IPS-15b (cell line): ENCODE results near the gene PYGO1.
A peak's percentile ranks its signal among the peaks of the same experiment; 100 is the strongest.

ENCODE experiments used
- H3K27me3 ChIP-seq: one replicate; pipeline ENCODE4 v1.6.1; 2013; ENCODE audit warnings: low read length; ENCODE audit not compliant: control insufficient read depth, insufficient read depth
- H3K36me3 ChIP-seq: one replicate; pipeline ENCODE4 v1.6.1; 2013; ENCODE audit warnings: low read length; ENCODE audit not compliant: control insufficient read depth, insufficient read depth
- H3K4me1 ChIP-seq: one replicate; pipeline ENCODE4 v1.6.1; 2013; ENCODE audit warnings: mild to moderate bottlenecking, low read length; ENCODE audit not compliant: control insufficient read depth, insufficient read depth
- H3K4me3 ChIP-seq: one replicate; pipeline ENCODE4 v1.5.1; 2013; ENCODE audit warnings: low read depth, low read length
- H3K9ac ChIP-seq: one replicate; pipeline ENCODE4 v1.6.1; 2013; ENCODE audit warnings: low read depth, mild to moderate bottlenecking, low read length
- H3K9me3 ChIP-seq: one replicate; pipeline ENCODE4 v1.6.1; 2013; ENCODE audit warnings: mild to moderate bottlenecking, low read length; ENCODE audit not compliant: control insufficient read depth, insufficient read depth

The PYGO1 gene, protein sequence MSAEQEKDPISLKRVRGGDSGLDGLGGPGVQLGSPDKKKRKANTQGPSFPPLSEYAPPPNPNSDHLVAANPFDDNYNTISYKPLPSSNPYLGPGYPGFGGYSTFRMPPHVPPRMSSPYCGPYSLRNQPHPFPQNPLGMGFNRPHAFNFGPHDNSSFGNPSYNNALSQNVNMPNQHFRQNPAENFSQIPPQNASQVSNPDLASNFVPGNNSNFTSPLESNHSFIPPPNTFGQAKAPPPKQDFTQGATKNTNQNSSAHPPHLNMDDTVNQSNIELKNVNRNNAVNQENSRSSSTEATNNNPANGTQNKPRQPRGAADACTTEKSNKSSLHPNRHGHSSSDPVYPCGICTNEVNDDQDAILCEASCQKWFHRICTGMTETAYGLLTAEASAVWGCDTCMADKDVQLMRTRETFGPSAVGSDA

GRCh38 chr15:55588070-55588814, at the start of gene PYGO1:
TSS of gene PYGO1 (minus strand) at chr15:55588345. CDS start at chr15:55587883, 462 bp downstream.
- Histone ChIP-seq H3K9ac (peak within 1 kb of the TSS; percentile 10), H3K4me3 (peak within 1 kb of the TSS; percentile 54), H3K36me3 (no peaks in the 10 kb centered on the region), H3K27me3 (peaks cover 63% of the 10 kb centered on the region), H3K4me1 (no peaks in the 10 kb centered on the region), H3K9me3 (no peaks in the 10 kb centered on the region)

- Histone ChIP-seq H3K4me3 (no peak overlapping the region), H3K36me3 (no peaks in the 10 kb centered on the region), H3K4me1 (no peaks in the 10 kb centered on the region), H3K9me3 (no peaks in the 10 kb centered on the region), H3K27me3 (no peaks in the 10 kb centered on the region), H3K9ac (no peak overlapping the region)
Observed at GRCh38 chr15:55637086-55637485, 48.9 kb upstream of the PYGO1 start.

GRCh38 chr15:55633731-55634130, 45.6 kb upstream of the PYGO1 start:
- H3K4me3 ChIP-seq, result no peak overlapping the region
- no peak overlapping the region for H3K9ac ChIP-seq
- no peaks in the 10 kb centered on the region for H3K36me3 ChIP-seq
- H3K9me3 ChIP-seq, result no peaks in the 10 kb centered on the region
- no peaks in the 10 kb centered on the region for H3K27me3 ChIP-seq
- H3K4me1 ChIP-seq, result no peaks in the 10 kb centered on the region

GRCh38 chr15:55632434-55632833, 44.3 kb upstream of the PYGO1 start:
- Histone ChIP-seq H3K9ac (no peak overlapping the region), H3K36me3 (no peaks in the 10 kb centered on the region), H3K9me3 (no peaks in the 10 kb centered on the region), H3K4me1 (no peaks in the 10 kb centered on the region), H3K4me3 (no peak overlapping the region), H3K27me3 (no peaks in the 10 kb centered on the region)

DNA sequence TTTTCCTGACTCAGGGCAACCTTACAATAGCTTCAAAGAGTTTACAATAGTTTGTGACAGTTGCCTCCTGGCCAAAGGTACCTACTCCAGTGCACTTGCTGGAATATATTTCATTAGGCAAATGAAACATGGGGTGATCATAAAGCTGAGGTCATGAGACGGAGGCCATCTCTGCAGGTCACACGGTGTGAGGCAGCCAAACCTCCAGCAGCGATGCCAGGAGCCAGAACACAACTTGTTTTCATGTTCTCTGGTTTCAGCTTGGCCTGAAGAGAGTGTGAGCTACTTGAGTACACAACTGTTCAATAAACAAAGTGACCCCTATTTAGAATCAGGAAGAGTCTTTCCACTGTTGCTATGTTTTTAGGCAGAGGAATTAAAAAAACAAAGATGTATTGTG, 42.7 kb upstream of the PYGO1 start:
- no peaks in the 10 kb centered on the region for H3K27me3 ChIP-seq
- no peak overlapping the region for H3K9ac ChIP-seq
- no peaks in the 10 kb centered on the region for H3K4me1 ChIP-seq
- no peaks in the 10 kb centered on the region for H3K9me3 ChIP-seq
- H3K4me3 ChIP-seq, result no peak overlapping the region
- no peaks in the 10 kb centered on the region for H3K36me3 ChIP-seq

GRCh38 chr15:55628369-55628730, 40.2 kb upstream of the PYGO1 start:
- Histone ChIP-seq H3K27me3 (no peaks in the 10 kb centered on the region), H3K36me3 (no peaks in the 10 kb centered on the region), H3K9me3 (no peaks in the 10 kb centered on the region), H3K9ac (no peak overlapping the region), H3K4me1 (no peaks in the 10 kb centered on the region), H3K4me3 (no peak overlapping the region)

DNA sequence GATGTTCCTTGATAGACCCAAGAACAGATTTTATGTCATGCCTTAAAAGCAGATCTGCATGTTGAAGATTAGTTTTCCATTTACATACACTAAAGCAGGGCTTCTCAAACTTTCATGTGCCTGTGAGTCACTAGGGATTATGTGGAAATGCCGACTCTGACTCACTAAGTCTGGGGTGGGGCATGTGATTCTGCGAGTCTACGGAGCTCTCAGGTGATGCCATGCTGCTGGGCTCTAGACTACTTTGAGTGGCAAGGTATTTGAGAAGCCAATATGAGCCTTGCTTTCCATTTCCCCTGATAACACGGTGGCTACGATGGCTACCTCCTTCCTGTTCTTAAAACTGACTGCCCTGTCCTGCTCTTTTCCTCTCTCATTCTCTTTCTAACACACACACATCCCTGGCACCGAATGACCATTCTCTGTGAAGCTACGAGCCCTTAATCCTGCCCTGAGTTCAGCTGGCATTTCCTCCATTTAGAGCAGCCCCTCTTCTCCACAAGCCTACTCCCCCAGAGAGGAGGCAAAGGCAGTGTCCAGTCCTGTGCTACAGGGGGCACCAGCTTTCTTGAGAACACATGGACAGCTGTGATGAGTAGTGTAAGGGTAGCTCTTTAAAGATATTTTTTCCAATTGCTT, 39.7 kb upstream of the PYGO1 start:
- no peaks in the 10 kb centered on the region for H3K36me3 ChIP-seq
- no peaks in the 10 kb centered on the region for H3K27me3 ChIP-seq
- no peaks in the 10 kb centered on the region for H3K9me3 ChIP-seq
- H3K9ac ChIP-seq, result no peak overlapping the region
- no peaks in the 10 kb centered on the region for H3K4me1 ChIP-seq
- H3K4me3 ChIP-seq, result no peak overlapping the region

GRCh38 chr15:55619783-55620182, 31.6 kb upstream of the PYGO1 start:
- Histone ChIP-seq H3K36me3 (no peaks in the 10 kb centered on the region), H3K4me3 (no peak overlapping the region), H3K9ac (no peak overlapping the region), H3K9me3 (no peaks in the 10 kb centered on the region), H3K27me3 (no peaks in the 10 kb centered on the region), H3K4me1 (peaks cover 3% of the 10 kb centered on the region)

- Histone ChIP-seq H3K27me3 (no peaks in the 10 kb centered on the region), H3K4me1 (peaks cover 6% of the 10 kb centered on the region), H3K36me3 (no peaks in the 10 kb centered on the region), H3K9ac (no peak overlapping the region), H3K4me3 (no peak overlapping the region), H3K9me3 (no peaks in the 10 kb centered on the region)
Observed at GRCh38 chr15:55618387-55618786, 30.2 kb upstream of the PYGO1 start.

- no peaks in the 10 kb centered on the region for H3K27me3 ChIP-seq
- peaks cover 6% of the 10 kb centered on the region for H3K4me1 ChIP-seq
- no peak overlapping the region for H3K9ac ChIP-seq
- H3K9me3 ChIP-seq, result no peaks in the 10 kb centered on the region
- no peak overlapping the region for H3K4me3 ChIP-seq
- no peaks in the 10 kb centered on the region for H3K36me3 ChIP-seq
Observed at GRCh38 chr15:55615445-55615844, 27.3 kb upstream of the PYGO1 start.

DNA sequence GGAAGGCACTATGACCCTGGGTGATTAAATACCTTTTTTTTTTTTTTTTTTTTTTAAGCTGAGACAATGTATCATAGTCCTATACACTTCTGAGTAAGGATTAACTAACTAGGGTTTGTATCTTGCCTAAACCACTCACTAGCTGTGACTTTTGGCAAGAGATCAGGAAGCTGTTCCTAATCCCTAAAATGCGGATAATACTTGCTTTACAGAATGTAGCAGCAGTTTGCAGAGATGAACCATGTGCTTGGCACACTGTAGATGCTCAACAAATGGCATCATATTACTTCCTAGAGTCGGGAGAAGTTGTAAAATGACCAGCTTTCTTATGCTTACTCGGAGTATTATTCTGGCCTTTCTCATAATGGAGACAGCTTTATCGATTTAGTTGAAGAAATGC, 25.6 kb upstream of the PYGO1 start:
- Histone ChIP-seq H3K4me1 (peaks cover 6% of the 10 kb centered on the region), H3K27me3 (no peaks in the 10 kb centered on the region), H3K9me3 (no peaks in the 10 kb centered on the region), H3K36me3 (no peaks in the 10 kb centered on the region), H3K4me3 (no peak overlapping the region), H3K9ac (no peak overlapping the region)
